ENCODE measurements around the gene KCNJ9.

Gene KCNJ9

GRCh38 chr1:160066829-160067745, 14.3 kb upstream of the KCNJ9 start:
- DNase-seq: no peak

DNA sequence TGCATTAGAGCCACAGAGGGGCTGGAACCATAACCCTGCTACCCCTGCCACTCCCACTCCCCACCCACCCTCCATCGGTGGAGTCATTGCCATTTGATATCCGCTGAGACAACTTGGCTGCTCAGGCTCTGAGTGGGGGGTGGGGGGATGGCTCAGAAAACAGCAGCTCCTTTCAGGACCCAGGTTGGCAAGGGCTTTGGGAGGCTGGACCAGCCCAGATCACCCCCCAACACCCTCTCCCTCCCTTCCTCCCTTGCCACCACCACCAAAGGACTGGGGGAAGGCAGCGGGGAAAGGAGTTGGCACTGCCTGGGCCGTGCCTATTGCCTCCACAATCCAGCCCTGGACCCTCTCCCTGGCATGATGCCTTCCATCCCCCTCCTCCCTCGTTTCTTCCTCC, 13.1 kb upstream of the KCNJ9 start:
- DNase-seq: no peak

- DNase-seq: no peak
These were observed 11.7 kb upstream of the KCNJ9 start, which contains the start of gene KCNJ10 for GRCh38 chr1:160069460-160070231. KCNJ10 (minus strand) TSS chr1:160070160; CDS start chr1:160042532, 27,628 bp downstream.

DNA sequence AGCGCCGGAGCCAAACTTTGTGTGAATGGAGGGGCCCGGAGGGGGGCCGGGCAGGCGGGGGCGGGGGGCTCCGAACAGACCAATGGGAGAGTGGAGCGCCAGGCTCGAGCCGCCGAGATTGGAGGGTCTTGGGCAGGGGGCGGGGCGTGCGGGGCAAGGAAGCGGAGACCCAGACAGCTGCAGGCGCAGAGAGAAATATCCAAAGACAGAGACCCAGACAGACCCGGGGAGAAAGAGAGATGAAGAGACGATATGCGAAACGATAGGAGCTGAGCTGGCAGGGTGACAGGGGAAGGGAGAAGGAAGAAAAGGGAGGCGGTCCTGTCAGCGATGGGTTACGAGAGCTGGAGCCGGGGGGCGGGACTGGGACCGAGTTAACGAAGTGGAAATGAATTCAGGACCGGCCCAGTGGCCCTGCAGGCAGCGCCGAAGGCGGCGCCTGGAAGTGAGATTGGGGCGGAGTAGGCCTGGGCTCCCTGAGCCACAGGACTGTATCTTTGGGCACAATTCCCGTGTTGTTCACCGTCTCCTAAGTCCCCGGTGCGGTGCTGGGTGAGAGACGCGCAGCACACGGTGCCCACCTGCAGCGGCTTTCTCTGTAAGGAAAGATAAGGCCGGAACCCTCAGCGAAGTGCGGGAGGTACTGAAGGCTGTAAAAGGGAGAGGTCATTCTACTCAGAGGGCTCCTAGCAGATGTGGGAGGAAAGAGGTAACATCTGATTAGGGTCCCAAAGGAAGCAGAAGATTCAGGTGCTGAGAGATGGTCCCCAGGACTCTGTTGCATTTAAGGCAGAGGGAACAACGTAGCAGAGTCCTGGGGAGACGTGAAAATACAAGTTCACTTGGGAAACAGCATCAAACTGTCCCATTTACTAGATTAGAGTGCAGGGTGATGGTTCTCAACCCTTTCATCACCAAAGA, 10.8 kb upstream of the KCNJ9 start:
- peak; percentile 38 for DNase-seq

DNA sequence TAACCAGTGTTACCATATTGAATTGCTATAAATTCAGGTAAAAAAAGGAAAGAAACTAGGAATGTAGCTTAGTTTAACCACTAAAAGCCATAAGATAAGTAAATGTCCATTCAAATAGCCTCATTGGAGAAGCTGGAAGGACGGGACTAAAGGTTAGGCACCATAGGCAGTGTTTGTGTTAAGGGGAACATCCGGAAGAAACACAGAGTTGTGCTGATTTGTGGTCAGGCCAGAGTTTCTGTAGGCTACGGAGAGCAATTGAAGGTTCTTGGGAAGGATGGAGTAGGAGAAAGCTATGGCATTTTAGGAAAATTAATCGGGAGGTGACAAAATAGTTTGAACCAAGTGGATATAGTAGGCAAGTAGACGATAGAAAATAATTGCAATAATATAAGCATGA, 10.0 kb upstream of the KCNJ9 start:
- no peak for DNase-seq

DNA sequence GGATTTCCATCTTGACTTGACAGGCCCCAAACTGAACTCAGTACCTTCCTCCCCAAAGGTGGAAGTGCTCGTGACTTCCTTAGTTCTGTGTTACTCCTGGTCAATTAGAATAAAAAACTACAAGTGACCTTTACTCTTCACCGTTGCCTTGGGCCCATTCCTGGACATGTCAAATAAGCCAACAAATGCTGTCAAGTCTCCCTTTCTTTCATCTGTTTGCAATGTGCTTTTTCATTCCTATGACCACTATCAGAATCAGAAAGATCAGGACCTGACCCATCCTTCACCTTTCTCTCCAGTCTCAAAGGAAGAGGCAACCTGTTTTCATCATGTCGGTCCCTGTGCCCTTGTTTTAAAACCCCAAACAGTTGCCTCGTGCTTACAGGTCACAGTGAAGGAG, 6.5 kb upstream of the KCNJ9 start:
- no peak for DNase-seq

DNA sequence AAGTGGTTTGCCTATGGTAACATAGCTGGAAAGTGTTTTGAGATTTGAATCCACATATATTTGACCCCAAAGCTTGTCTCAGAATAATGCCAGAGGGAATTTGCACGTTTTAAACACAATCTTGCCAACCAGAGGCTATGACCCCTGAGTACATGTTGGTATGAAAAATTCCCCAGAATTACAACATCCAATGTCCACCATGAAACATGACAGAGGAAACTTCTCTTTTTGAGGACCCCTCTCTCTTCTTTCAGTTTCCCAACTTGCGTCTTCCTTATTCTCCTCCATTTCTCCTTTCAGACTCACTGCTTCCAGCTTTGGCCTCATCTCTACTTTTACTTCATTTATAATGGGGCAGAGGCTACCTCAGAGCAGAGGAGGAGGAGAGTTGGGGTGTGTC, 5.5 kb upstream of the KCNJ9 start:
- no peak for DNase-seq

- no peak for DNase-seq
These were observed 5.0 kb upstream of the KCNJ9 start for GRCh38 chr1:160076295-160076694.

GRCh38 chr1:160077486-160077885, 3.9 kb upstream of the KCNJ9 start:
- no peak for DNase-seq

GRCh38 chr1:160078512-160079195, 2.7 kb upstream of the KCNJ9 start:
- DNase-seq: peak; percentile 68

- DNase-seq: no peak
These were observed 1.9 kb upstream of the KCNJ9 start for GRCh38 chr1:160079448-160079847.

DNA sequence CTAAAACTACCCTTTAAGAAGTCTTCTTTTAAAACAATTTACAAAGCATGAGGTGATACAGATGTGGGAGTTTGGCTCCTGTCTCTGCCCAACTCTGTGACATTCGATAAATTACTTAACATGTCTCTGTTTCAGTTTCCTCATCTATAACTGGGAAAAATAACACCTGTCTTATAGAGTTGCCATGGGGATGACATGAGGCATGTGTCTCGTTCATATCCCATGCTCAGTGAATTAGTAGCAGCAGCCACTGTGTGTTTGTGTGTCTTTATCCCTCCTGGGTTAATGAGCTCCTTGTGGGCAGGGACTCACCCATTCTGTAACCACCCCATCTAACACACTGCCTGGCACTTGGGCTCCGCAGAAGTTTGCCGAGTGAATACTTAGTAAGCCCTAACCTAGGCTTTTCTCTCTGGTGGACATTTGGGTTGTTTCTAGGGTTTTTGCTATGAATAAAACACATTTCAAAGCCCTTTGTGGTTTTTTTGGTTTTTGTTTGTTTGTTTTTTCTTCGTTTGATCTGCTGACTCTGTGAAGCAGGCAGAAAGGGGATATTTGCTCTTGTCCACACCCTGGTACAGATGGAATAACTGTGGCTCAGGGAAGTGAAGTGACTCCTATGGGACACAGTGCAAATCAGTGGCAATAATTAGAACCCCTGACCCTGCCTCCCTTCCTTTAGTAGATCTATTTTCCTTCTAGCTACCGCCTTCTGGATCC, 797 bp upstream of the KCNJ9 start:
- no peak for DNase-seq

DNA sequence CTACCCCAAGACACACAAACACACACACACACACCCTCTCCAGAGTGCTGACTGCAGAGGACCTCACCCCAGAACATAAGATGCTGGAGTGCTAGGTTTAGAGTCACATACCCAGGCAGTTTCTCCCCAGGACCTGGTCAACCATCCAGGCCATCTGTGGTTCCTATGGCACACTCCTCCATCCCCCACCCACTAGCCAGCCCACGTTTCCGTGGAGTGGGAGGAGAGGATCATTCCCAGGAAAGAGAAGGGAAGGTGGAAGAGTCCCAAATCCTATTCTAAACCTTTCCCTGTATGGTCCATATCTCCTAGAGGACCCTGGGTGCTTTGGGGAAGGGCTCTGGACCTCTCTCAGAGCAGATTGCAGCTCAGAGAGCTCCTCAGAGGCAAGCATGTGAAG, 1.1 kb downstream of the KCNJ9 start:
- DNase-seq: no peak

DNA sequence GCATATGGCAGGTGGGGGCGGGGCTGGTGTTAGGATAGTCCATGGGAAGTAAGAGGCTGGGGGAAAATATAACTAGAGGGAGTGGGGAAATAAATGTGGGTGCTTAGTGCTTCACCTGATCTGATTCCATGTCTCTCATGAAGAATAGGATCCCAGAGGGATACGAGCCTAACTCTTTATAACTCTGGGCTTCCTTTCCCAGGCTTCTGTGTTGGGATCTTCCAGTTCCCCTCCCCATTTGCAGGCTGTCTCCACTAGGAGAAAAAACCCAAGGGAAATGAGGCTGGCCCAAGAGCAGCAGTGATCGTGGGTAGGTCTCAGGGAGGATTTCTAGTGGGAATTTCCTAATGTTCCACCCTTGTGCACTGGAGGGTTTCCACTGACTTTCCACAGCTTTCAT, 1.6 kb downstream of the KCNJ9 start:
- DNase-seq: no peak

DNA sequence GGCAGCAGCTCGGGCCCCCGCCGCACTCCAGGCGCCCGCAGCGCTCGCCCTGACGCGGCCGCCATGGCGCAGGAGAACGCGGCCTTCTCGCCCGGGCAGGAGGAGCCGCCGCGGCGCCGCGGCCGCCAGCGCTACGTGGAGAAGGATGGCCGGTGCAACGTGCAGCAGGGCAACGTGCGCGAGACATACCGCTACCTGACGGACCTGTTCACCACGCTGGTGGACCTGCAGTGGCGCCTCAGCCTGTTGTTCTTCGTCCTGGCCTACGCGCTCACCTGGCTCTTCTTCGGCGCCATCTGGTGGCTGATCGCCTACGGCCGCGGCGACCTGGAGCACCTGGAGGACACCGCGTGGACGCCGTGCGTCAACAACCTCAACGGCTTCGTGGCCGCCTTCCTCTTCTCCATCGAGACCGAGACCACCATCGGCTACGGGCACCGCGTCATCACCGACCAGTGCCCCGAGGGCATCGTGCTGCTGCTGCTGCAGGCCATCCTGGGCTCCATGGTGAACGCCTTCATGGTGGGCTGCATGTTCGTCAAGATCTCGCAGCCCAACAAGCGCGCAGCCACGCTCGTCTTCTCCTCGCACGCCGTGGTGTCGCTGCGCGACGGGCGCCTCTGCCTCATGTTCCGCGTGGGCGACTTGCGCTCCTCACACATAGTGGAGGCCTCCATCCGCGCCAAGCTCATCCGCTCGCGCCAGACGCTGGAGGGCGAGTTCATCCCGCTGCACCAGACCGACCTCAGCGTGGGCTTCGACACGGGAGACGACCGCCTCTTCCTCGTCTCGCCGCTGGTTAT, 2.8 kb downstream of the KCNJ9 start:
- DNase-seq: peak; percentile 59

DNA sequence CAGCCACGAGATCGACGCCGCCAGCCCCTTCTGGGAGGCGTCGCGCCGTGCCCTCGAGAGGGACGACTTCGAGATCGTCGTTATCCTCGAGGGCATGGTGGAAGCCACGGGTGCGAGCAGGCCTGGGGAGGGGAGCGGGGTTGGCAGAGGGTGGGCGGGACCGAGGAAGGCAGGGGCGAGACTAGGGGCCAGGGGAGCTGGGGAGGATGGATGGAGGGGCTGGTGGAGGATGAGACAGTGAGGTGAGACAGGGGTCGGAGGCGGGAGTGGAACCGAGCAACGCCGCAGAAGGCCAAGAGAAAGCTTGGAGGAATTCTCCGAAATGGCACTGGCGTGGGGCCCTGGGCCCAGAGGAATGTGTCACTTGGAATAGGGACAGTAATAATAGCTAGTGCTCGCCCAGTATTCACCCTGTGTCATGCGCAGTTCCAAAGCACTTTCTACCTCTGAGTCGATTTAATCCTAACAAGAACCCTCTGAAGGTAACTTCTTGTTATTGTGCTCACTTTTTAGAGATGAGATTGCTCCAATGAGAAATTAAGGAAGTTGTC, 3.5 kb downstream of the KCNJ9 start:
- no peak for DNase-seq

DNA sequence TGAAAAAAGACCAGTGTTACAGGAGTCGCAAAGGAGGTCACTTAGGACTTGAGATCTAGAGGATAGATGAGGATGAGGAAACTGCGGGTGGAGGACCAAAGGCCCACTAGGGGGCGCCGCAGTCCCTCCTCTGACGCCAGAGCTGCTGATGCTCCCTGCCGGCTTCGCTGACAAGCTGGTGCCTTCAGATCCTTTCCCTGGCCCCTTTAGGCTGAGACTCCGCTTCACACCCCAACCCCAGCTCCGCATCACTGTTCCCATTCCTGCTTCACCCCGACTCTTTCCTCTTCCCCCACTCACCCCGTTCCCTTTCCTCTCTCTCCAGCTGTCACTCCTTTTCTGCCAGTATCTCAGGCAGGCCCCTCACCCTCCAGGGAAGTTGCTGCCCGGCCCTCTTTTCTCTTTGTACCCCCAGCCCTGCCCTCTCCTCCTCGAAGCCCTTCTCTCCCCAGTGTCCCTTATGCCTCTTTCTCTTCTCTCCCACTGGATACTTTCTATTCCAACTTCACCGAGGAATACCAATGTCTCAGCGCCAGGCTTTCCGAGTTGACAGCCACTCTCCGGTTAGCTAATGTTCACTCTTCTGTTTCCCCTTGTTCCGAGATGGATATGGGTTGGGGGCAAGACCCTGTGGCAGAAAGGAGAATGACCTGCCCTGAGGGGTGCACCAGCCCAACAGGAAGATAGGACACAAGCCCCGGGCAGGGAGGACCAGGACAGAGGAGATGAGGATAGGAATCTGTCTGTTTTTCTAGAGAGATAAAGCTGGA, 4.5 kb downstream of the KCNJ9 start:
- DNase-seq: peak; percentile 82

GRCh38 chr1:160086456-160086892, 5.1 kb downstream of the KCNJ9 start:
- no peak for DNase-seq

GRCh38 chr1:160087118-160087662, 5.9 kb downstream of the KCNJ9 start:
- no peak for DNase-seq
